ENCODE results near the gene RASL11A. TPM values are rescaled to one million over a fixed set of nuclear protein-coding genes. Genes with fewer than 3 reads are reported as not detected.

Gene RASL11A
- total and polyA plus RNA-seq, 2 of the 13 experiments (the other 11 are each of a cell fraction or from before 2014, with no cell fraction given) = 3.0 to 4.1 TPM

DNA sequence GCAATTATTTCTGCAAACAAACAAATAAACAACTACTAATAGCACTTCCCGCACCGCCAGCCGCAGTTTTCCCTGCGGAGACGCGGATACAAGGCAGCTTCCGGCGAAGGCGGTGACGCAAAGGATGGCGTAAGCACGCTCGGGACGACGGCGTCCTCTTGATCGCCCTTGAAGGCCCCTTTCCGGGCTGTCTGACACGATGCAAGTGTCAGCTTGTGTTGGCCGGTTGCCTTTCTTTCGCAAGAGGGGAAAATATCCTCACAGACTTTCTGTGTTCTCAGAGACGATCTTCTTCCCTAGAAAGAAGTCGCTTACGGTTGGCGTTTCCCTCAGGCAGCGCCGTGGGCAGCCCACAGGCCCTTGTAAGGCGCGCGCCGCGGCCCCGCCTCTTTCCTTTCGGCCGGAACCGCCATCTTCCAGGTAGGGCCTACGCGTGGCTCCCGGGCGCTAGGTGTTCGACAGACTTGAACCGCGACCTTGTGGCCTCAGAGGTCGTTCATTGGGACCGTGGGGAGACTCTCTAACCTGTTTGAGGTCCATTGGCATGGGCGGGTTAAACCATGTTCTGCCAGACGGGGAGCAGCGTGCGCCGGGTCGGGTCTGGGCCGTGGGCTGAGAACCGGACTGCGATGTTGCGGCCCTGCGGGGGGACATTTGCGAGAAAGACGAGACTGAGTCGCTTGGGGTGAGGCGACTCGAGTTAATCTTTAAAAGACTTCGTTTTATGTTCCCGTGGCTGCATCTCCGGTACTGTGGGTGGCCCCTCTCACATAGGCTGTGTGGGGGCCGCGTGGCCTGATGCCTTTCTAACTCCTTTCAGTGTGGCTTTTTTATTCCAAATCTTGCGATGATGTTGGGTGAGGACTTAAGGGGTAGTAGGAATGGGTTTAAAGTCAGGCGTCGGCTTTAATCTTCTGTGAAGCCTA, 19.2 kb upstream of the RASL11A start, which contains the start of gene RPL21 (continued):
- TF ChIP-seq, protein P1, sequence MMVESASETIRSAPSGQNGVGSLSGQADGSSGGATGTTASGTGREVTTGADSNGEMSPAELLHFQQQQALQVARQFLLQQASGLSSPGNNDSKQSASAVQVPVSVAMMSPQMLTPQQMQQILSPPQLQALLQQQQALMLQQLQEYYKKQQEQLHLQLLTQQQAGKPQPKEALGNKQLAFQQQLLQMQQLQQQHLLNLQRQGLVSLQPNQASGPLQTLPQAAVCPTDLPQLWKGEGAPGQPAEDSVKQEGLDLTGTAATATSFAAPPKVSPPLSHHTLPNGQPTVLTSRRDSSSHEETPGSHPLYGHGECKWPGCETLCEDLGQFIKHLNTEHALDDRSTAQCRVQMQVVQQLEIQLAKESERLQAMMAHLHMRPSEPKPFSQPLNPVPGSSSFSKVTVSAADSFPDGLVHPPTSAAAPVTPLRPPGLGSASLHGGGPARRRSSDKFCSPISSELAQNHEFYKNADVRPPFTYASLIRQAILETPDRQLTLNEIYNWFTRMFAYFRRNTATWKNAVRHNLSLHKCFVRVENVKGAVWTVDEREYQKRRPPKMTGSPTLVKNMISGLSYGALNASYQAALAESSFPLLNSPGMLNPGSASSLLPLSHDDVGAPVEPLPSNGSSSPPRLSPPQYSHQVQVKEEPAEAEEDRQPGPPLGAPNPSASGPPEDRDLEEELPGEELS (CRISPR knock-in tag; IDR thresholded peaks at IDR 0.05) = peak; percentile 71
- TF ChIP-seq ONECUT2 (CRISPR knock-in tag; IDR thresholded peaks at IDR 0.05) = no peak
- TF ChIP-seq ZNF30 (CRISPR knock-in tag; IDR thresholded peaks at IDR 0.05) = 0 out of 2 replicates have a peak, but pooled peaks have one; percentile 41
- peak; percentile 93 for TF ChIP-seq CREB1 (IDR thresholded peaks at IDR 0.05)
- peak; percentile 98 for TF ChIP-seq CREB1 (CRISPR knock-in tag; IDR thresholded peaks at IDR 0.05)
- TF ChIP-seq MTA3 (CRISPR knock-in tag; IDR thresholded peaks at IDR 0.05) = no peak
- TF ChIP-seq ZNF776 (CRISPR knock-in tag; IDR thresholded peaks at IDR 0.05) = 0 out of 2 replicates have a peak, but pooled peaks have one; percentile 59
- TF ChIP-seq HNRNPLL (IDR thresholded peaks at IDR 0.05; ENCODE audit: low read depth, low read length, poor library complexity, severe bottlenecking) = peak; percentile 76
- TF ChIP-seq NCOR1 (IDR thresholded peaks at IDR 0.05; ENCODE audit: borderline replicate concordance, low read length) = no peak; the same call in 1 of the 2 replicates
- TF ChIP-seq ZNF563 (CRISPR knock-in tag; IDR thresholded peaks at IDR 0.05) = peak; percentile 91
- TF ChIP-seq, protein P2, sequence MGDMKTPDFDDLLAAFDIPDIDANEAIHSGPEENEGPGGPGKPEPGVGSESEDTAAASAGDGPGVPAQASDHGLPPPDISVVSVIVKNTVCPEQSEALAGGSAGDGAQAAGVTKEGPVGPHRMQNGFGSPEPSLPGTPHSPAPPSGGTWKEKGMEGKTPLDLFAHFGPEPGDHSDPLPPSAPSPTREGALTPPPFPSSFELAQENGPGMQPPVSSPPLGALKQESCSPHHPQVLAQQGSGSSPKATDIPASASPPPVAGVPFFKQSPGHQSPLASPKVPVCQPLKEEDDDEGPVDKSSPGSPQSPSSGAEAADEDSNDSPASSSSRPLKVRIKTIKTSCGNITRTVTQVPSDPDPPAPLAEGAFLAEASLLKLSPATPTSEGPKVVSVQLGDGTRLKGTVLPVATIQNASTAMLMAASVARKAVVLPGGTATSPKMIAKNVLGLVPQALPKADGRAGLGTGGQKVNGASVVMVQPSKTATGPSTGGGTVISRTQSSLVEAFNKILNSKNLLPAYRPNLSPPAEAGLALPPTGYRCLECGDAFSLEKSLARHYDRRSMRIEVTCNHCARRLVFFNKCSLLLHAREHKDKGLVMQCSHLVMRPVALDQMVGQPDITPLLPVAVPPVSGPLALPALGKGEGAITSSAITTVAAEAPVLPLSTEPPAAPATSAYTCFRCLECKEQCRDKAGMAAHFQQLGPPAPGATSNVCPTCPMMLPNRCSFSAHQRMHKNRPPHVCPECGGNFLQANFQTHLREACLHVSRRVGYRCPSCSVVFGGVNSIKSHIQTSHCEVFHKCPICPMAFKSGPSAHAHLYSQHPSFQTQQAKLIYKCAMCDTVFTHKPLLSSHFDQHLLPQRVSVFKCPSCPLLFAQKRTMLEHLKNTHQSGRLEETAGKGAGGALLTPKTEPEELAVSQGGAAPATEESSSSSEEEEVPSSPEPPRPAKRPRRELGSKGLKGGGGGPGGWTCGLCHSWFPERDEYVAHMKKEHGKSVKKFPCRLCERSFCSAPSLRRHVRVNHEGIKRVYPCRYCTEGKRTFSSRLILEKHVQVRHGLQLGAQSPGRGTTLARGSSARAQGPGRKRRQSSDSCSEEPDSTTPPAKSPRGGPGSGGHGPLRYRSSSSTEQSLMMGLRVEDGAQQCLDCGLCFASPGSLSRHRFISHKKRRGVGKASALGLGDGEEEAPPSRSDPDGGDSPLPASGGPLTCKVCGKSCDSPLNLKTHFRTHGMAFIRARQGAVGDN (CRISPR knock-in tag; IDR thresholded peaks at IDR 0.05) = peak; percentile 94
- TF ChIP-seq ZNF12 (CRISPR knock-in tag; IDR thresholded peaks at IDR 0.05) = peak; percentile 33; the same call in 1 of the 2 replicates
- TF ChIP-seq SALL1 (CRISPR knock-in tag; IDR thresholded peaks at IDR 0.05) = peak; percentile 82; the same call in 1 of the 2 replicates
- TF ChIP-seq, protein P3, sequence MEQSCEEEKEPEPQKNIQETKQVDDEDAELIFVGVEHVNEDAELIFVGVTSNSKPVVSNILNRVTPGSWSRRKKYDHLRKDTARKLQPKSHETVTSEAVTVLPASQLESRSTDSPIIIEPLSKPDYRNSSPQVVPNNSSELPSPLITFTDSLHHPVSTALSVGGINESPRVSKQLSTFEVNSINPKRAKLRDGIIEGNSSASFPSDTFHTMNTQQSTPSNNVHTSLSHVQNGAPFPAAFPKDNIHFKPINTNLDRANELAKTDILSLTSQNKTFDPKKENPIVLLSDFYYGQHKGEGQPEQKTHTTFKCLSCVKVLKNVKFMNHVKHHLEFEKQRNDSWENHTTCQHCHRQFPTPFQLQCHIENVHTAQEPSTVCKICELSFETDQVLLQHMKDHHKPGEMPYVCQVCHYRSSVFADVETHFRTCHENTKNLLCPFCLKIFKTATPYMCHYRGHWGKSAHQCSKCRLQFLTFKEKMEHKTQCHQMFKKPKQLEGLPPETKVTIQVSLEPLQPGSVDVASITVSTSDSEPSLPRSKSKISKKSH (CRISPR knock-in tag; IDR thresholded peaks at IDR 0.05; ENCODE audit: borderline replicate concordance) = peak; percentile 94
- TF ChIP-seq ZNF615 (CRISPR knock-in tag; IDR thresholded peaks at IDR 0.05; ENCODE audit: borderline replicate concordance) = no peak
- TF ChIP-seq TGIF2 (CRISPR knock-in tag; IDR thresholded peaks at IDR 0.05) = peak; percentile 3; the same call in 1 of the 2 replicates
- no peak for TF ChIP-seq DNMT1 (CRISPR knock-in tag; IDR thresholded peaks at IDR 0.05)
- TF ChIP-seq MYC (CRISPR knock-in tag; IDR thresholded peaks at IDR 0.05; ENCODE audit: borderline replicate concordance) = peak; percentile 98
- TF ChIP-seq DR1 (CRISPR knock-in tag; IDR thresholded peaks at IDR 0.05) = peak; percentile 97
- TF ChIP-seq ZNF720 (CRISPR knock-in tag; IDR thresholded peaks at IDR 0.05) = no peak
- TF ChIP-seq HNRNPL (IDR thresholded peaks at IDR 0.05; ENCODE audit: low read depth, low read length) = 0 out of 2 replicates have a peak, but pooled peaks have one; percentile 72
- TF ChIP-seq ZNF772 (CRISPR knock-in tag; IDR thresholded peaks at IDR 0.05) = peak; percentile 17; the same call in 1 of the 2 replicates
